ENCODE results near the gene RASGRF1. TPM values are rescaled to one million over a fixed set of nuclear protein-coding genes. Genes with fewer than 3 reads are reported as not detected.
A peak's percentile ranks its signal among the peaks of the same experiment; 100 is the strongest.

The RASGRF1 gene, protein sequence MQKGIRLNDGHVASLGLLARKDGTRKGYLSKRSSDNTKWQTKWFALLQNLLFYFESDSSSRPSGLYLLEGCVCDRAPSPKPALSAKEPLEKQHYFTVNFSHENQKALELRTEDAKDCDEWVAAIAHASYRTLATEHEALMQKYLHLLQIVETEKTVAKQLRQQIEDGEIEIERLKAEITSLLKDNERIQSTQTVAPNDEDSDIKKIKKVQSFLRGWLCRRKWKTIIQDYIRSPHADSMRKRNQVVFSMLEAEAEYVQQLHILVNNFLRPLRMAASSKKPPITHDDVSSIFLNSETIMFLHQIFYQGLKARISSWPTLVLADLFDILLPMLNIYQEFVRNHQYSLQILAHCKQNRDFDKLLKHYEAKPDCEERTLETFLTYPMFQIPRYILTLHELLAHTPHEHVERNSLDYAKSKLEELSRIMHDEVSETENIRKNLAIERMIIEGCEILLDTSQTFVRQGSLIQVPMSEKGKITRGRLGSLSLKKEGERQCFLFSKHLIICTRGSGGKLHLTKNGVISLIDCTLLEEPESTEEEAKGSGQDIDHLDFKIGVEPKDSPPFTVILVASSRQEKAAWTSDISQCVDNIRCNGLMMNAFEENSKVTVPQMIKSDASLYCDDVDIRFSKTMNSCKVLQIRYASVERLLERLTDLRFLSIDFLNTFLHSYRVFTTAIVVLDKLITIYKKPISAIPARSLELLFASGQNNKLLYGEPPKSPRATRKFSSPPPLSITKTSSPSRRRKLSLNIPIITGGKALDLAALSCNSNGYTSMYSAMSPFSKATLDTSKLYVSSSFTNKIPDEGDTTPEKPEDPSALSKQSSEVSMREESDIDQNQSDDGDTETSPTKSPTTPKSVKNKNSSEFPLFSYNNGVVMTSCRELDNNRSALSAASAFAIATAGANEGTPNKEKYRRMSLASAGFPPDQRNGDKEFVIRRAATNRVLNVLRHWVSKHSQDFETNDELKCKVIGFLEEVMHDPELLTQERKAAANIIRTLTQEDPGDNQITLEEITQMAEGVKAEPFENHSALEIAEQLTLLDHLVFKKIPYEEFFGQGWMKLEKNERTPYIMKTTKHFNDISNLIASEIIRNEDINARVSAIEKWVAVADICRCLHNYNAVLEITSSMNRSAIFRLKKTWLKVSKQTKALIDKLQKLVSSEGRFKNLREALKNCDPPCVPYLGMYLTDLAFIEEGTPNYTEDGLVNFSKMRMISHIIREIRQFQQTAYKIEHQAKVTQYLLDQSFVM (N-terminal part only)
- under 1 TPM in 2 of 4 donors, not detected in 2; 0.13 to 0.23 TPM for total RNA-seq

DNA sequence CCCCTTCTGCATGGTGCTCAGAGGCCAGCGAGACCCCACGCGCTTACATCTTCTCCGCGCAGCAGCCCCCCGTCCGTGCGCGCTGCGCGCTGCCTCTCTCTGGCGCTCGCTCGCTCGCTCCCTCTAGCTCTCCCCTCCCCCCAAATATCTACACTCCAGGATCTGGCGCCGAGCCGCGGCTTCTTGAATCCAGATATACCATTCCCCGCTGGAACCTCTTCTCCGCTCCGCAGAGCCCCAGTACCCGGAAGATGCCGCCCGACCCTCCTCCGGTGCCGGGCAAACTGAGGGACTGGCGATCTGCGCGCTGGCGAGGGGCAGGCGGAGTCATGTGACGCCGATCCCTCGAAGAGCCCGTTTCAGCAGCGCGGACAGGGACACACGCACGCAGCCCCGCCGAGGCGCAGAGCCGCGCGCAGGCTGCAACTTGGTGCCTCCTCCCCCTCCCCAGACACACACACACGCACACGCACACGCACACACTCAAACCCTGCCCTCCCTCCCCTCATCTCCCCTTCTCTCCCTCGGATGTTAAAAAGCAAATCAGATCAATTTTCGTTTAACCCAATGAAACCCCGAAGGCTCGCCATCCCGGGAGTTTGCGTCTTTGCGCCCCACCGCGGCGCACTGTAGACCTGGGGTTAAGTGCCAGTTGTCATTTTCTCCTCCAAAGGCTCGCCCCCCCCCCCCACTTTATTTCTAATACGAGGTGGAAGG lies at the start of gene RASGRF1:
Gene RASGRF1 (minus strand): TSS at position 294 of the 717 bp plus-strand sequence. CDS start 282 bp downstream, at position 12.
- no peak within 1 kb of the TSS for H3K27ac ChIP-seq
- H3K27me3 ChIP-seq = peaks cover 95% of the 10 kb centered on the region
- no peak for ATAC-seq
- H3K4me1 ChIP-seq = peaks cover 0 to 28% (median 15%) of the 10 kb centered on the region in 3 donors
- H3K9me3 ChIP-seq = no peaks in the 10 kb centered on the region
- TF ChIP-seq, protein P1, sequence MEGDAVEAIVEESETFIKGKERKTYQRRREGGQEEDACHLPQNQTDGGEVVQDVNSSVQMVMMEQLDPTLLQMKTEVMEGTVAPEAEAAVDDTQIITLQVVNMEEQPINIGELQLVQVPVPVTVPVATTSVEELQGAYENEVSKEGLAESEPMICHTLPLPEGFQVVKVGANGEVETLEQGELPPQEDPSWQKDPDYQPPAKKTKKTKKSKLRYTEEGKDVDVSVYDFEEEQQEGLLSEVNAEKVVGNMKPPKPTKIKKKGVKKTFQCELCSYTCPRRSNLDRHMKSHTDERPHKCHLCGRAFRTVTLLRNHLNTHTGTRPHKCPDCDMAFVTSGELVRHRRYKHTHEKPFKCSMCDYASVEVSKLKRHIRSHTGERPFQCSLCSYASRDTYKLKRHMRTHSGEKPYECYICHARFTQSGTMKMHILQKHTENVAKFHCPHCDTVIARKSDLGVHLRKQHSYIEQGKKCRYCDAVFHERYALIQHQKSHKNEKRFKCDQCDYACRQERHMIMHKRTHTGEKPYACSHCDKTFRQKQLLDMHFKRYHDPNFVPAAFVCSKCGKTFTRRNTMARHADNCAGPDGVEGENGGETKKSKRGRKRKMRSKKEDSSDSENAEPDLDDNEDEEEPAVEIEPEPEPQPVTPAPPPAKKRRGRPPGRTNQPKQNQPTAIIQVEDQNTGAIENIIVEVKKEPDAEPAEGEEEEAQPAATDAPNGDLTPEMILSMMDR (IDR thresholded peaks at IDR 0.05) = no peak
- TF ChIP-seq POLR2A (IDR thresholded peaks at IDR 0.05) (no peak), EP300 (IDR thresholded peaks at IDR 0.05) (no peak), POLR2AphosphoS5 (IDR thresholded peaks at IDR 0.05) (no peak)
- no peaks in the 10 kb centered on the region for H3K36me3 ChIP-seq
- 1 to 2% methylated on average over 19 to 29 of the region's 61 CpGs for WGBS, 2 donors (ENCODE audit: low coverage in 1 of 2)
- H3K4me3 ChIP-seq = peak within 1 kb of the TSS in 1 of 2 donors; percentile 42

DNA sequence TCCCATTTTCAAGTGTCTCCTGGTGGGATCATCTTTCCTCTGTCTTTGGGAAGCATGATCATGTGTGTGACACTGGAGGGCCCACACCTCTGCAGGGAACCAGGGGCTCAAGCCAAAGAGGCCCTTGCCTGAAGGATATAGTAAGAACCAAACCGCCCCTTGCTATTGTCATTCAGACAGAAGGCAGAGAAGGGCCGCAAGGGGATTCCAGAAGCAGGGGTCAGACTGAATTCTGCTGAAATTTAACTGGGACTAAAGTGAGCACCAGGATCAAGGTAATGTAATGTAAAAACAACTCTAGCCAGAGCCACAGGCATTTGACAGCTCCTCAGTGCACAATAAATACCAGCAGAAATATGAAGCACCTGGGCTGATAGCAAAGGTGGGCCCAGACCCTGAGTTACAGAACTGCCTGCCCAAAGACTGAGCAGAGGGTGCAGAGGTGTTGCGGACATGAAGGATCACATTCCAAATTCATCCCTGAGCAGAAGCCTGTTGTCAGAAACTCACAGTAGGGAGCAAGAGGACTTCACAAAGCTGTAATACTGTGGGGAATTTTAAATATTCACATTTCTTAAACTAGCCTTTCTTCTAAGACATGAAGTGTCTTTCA lies 46.0 kb upstream of the RASGRF1 start:
- Histone ChIP-seq H3K27ac (no peak overlapping the region), H3K27me3 (peaks cover 8% of the 10 kb centered on the region), H3K4me1 (no peaks in the 10 kb centered on the region), H3K9me3 (peaks cover 0 to 13% (median 0%) of the 10 kb centered on the region in 3 donors), H3K4me3 (no peak overlapping the region), H3K36me3 (no peaks in the 10 kb centered on the region)
- 56 to 80% methylated on average over 1 to 3 of the region's 3 CpGs for WGBS, 2 donors (ENCODE audit: low coverage in 1 of 2)
- no peak for ATAC-seq
- no peak for TF ChIP-seq POLR2AphosphoS5 (IDR thresholded peaks at IDR 0.05)
- TF ChIP-seq, protein P1 (IDR thresholded peaks at IDR 0.05) = no peak
- no peak for TF ChIP-seq POLR2A (IDR thresholded peaks at IDR 0.05)
- no peak for TF ChIP-seq EP300 (IDR thresholded peaks at IDR 0.05)

DNA sequence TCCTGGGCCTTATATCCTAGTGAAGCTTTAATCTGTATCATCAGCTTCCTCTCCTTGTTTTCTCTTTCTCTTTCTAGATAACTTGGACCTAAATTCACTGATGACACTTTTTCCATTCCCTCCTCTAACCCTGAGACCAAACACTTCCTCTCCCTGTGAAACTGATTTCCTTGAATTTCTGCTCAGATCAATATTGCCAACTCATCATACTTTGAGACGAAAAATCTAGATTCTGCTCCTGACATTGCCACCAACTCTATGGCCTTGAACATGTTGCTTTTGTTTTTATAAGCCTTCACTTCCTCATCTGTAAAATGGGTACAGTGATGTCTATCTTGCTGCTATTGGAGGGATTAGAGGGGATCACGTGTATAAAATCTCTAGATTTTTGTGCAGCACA lies 42.7 kb upstream of the RASGRF1 start:
- Histone ChIP-seq H3K36me3 (no peaks in the 10 kb centered on the region), H3K4me3 (no peak overlapping the region), H3K27ac (no peak overlapping the region), H3K9me3 (peaks cover 0 to 37% (median 0%) of the 10 kb centered on the region in 3 donors), H3K4me1 (no peaks in the 10 kb centered on the region), H3K27me3 (peaks cover 21% of the 10 kb centered on the region)
- 83 to 100% methylated on average over 1 of the region's 2 CpGs for WGBS, 2 donors (ENCODE audit: low coverage in 1 of 2)
- no peak for ATAC-seq
- TF ChIP-seq EP300 (IDR thresholded peaks at IDR 0.05) (no peak), POLR2A (IDR thresholded peaks at IDR 0.05) (no peak), POLR2AphosphoS5 (IDR thresholded peaks at IDR 0.05) (no peak)
- TF ChIP-seq, protein P1 (IDR thresholded peaks at IDR 0.05) = no peak

DNA sequence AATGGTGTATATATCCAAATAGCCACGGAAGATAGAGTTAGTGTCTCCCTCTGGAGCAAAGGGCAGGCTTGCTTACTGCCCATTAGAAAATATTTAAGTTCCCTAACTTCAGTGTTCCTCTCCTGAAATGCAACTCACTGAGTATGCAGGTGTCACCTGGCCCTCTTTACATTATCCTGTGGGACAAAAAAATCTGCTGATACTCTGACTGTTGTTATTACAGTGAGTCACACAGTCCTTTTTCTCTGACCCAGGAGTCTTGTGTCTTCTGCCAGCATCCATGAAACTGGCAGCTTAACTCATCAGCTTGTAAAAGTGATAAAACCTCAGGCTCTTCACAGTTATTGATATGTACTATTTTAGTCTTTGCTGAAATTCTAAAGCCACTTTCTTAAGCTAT lies 42.2 kb upstream of the RASGRF1 start:
- 75 to 100% methylated on average over 1 of the region's 1 CpG for WGBS, 2 donors (ENCODE audit: low coverage in 1 of 2)
- no peak for ATAC-seq
- no peak for TF ChIP-seq POLR2A (IDR thresholded peaks at IDR 0.05)
- TF ChIP-seq, protein P1 (IDR thresholded peaks at IDR 0.05) = no peak
- TF ChIP-seq EP300 (IDR thresholded peaks at IDR 0.05) = no peak
- no peak for TF ChIP-seq POLR2AphosphoS5 (IDR thresholded peaks at IDR 0.05)
- Histone ChIP-seq H3K4me1 (no peaks in the 10 kb centered on the region), H3K27ac (no peak overlapping the region), H3K9me3 (peaks cover 0 to 37% (median 0%) of the 10 kb centered on the region in 3 donors), H3K36me3 (no peaks in the 10 kb centered on the region), H3K27me3 (peaks cover 21% of the 10 kb centered on the region), H3K4me3 (no peak overlapping the region)
